Amniotic stem cell (primary cell): Measurements from ENCODE around the gene INPP5B.
"Not testable (repeated sequence)": the region's sequence is repeated elsewhere in the genome, so short reads cannot be mapped to it uniquely, and the experiment has no call there.

Experiments used
- DNase-seq: peaks from one replicate; lab custom pipeline; 2025; lab: John Stamatoyannopoulos, UW

The INPP5B gene

DNA sequence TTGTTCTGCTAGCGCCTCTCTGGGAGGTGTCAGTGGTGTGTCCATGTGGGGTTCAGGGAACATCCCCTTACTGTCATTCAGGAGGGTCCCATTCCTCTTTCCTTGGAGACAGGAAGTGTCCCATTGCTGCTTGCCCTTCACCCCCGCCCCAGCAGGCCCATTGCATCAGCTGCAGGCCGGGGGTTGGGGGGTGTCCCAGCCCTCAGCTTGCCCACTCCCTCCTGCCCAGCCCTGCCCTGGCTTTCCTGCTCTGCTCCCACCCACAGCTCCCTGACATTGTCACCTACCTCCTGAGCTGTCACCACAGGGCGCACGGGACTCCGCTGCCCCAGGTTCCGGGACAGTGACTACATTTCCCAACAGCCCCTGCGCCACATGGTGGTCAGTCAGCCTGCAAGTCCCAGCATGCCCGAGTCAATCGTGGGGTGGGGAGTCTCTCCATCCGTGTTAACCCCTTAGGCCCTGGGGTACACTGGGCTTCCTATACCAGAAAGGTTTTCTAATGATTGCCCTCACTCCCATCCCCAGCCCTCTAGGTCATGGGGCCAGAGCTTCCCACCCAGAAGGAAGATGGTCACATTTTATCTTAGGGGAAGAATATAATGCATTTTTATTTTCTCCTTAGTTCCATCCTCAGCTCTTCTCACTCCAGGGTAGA lies at the start of gene INPP5B:
TSS of gene INPP5B (minus strand) at position 351 of the 658 bp plus-strand sequence. CDS start 745 bp downstream, outside the sequence.
- DNase-seq: peak; percentile 80

DNA sequence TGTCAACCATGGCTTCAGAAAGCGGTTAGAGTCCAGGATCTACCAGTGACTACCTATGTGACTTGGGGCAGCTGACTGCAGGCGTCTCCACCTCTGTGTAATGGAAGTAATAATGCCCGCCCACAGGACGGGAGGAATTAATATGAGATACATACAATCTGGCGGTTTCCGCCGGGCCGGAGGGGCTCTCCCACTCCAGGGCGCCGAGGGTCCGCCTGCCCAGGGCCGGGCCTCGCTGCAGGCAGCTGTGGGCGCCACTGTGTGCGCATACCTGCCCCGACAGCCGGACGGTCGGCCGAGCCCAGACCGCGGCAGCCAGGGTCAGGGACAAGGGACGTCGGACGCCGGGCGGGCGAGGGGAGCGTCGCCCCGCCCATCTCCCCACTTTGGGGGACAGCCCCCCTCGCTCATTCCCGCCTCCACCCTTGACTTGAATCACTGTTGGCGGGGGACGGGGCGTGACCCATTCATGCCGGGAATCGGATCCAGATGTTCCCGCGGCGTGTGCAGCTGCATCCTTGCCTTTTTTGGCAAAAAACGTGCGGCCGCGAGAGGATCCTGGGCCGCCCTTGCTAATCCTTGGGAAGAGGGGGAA lies 49.0 kb upstream of the INPP5B start:
- DNase-seq: peak; percentile 60

DNA sequence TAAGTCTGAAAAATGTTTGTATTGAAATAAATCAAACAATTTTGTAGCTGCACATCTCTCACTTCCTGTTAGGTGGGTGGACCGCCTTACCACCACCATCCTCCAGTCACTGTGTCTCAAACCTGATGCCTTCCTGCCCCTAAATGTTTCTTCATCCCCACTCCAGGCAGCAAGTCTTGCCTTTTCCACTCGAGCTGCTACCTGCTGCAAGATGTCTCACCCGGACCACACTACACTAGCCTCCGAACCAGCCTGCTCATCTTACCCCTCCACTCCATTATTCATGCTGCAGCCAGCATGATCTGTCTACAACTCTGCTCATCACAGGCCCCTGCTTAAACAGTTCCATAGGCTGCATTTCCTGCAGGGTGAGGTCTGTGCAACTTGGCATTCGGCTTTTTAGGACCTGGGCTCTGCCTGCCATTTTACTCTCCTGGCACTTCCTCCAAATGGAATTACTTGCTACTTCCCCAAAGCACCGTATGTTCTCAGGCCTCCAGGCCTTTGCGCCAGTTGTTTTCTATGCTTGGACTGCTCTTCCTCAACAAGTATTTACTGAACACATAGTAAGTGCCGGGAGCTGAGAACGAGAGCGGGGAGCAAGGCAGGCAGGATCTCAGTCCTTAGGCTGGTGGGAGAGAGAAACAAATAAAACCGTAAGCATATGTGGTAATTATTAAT lies 48.2 kb upstream of the INPP5B start:
- DNase-seq: no peak

DNA sequence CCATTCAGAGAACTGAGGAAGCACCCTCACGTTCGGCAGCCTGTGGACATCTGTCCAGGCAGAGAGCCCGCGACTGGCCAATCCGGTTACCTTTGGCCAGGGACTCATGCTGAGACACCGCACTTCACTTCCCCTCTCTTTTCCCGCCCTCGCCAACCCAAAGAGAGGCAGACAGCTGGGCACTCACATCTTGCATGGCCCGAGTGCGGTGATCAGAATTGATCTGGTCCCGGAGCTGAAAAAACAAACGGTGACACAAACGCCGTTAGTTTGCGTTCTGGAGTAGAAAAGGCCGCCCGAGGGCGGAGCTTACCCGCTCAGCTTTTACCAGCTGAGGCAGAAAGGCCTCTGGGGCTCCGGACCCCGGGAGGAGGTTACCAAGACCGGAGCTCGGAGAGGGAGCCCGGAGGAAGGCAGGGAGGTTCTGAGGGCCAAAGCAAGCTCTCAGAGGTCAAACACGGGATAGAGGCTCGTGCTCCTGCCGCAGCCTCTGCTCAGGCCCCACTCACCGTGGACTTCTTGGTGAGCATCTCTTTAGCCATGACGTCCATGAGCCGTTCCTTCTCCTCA lies 42.6 kb upstream of the INPP5B start:
- DNase-seq: no peak

DNA sequence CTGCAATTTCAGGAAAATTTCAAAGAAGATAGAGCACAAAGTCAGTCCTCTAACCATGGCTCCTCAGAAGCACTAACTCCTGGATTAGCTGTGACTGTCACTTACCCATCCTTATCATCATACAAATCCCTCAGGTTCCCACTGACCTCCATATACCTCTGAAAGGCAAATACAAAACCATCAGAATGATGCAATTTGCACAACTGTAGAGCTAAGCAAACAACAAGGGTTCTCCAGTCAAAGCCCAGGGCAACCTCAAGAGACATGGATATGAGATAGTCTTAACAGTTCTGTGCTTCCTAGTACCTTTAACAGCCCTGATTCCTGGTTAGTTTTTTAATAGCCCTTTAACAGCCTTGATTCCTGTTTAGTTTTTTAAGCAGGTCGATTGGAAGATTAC lies 40.8 kb upstream of the INPP5B start:
- no peak for DNase-seq

DNA sequence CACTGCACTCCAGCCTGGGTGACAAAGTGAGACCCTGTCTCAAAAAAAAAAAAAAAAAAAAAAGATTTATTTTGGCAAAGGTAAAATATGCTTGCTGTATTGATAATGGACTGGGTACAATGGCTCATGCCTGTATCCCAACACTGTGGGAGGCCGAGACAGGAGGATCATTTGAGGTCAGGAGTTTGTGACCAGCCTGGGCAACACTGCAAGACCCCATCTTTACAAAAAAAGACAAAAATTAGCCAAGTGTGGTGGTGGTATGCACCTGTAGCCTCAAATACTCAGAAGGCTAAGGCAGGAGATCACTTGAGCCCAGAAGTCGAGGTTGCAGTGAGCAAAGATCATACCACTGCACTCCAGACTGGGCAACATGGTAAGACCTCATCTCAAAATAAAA lies 36.7 kb upstream of the INPP5B start:
- no peak for DNase-seq

DNA sequence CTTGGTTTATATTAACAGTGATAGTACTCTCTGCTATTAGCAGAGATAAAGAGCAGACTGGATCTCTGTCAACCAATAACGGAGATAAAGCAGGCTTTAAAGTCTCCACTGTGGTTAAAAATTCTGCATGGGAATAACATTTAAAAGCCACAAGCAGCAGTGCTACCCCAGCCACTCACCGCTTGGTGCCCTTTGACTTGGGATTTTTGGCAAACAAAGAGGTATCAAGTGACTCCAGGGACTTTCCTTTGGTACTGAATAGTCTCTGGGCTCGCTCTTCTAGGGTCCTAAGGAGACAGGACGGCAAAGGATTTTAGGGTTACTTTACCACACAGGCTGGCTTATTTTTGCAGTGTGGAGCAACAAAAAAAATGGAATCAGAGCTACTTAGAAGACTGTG lies 31.7 kb upstream of the INPP5B start:
- no peak for DNase-seq

DNA sequence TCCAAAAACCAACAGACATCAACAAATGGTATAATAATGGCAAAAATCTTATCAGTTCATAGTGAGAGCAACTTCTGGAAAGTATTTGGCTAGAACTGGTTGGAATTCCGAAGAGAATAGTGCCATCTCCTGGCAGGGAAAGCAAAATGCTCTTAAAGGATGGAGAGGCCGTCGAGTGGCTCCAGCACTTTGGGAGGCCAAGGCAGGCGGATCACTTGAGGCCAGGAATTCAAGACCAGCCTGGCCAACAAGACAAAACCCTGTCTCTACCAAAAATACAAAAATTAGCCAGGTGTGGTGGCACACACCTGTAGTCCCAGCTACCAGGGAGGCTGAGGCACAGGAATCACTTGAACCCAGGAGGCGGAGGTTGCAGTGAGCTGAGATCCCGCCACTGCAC lies 28.2 kb upstream of the INPP5B start:
- DNase-seq: peak; percentile 13

DNA sequence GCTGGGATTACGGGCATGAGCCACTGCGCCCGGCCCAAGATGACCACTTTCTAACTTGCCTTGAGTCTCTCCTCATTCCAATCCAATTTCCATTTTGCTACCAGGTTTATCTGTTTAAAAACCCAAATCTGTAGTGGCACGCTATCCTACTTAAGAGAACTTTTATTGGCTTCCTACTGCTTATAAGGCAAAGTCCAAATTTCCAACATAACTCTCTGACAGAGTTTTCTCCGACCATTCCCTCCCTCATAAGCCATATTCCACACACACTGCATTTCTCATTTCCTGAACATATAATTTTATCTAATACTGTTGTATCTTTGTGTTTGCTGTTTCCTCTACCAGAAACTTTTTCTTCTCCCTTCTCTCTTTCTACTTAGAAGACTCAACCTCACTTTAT lies 27.7 kb upstream of the INPP5B start:
- no peak for DNase-seq

DNA sequence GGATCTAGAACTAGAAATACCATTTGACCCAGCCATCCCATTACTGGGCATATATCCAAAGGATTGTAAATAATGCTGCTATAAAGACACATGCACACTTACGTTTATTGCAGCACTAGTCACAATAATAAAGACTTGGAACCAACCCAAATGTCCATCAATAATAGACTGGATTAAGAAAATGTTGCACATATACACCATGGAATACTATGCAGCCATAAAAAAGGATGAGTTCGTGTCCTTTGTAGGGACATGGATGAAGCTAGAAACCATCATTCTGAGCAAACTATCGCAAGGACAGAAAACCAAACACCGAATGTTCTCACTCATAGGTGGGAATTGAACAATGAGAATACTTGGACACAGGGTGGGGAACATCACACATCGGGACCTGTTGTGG lies 26.8 kb upstream of the INPP5B start:
- not testable (repeated sequence) for DNase-seq

DNA sequence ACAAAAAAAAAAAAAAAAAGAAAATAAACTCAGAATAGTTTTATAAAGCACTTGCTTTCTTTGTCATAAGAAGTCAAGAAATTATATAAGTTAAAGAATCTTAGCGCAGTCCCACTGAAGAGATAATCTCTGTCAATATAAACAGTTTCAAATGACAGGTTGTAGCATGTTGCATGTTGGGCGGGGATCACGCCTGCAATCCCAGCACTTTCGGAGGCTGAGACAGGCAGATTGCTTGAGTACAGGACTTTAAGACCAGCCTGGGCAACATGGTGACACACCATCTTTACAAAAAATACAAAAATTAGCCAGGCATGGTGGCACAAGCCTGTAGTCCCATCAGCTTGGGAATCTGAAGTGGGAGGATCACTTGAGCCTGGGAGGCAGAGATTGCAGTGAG lies 18.4 kb upstream of the INPP5B start:
- DNase-seq: no peak

DNA sequence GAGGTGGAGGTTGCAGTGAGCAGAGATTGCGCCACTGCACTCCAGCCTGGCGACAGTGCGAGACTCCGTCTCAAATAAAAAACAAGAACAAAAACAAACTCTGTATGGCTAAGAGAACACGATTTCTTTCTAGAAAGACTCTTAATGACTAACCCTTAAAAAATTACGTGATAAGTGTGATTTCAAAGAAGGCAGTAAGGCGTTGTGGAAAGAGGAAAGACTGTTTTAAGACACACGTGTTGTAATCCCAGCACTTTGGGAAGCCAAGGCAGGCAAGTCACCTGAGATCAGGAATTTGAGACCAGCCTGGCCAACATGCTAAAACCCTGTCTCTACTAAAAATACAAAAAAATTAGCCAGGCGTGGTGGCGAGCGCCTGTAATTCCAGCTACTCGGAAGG lies 17.3 kb upstream of the INPP5B start:
- not testable (repeated sequence) for DNase-seq

DNA sequence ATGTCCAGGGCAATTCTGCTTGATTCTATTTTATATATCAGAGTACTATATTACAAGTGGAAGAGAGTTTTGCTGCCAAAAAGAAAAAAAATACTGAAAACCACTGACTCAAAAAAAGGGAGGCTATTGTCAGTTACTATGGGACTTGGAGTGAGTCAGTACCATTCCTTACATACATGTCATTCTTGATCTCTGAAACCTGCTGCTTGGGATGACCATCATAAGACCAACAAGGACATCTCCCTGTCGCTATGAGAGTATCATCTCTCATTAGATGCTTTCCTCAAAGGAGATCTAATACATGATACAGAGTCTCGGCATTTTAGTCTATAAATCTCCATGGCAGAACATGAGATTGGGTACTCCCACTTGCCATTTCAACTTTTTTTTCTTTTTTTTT lies 11.8 kb upstream of the INPP5B start:
- DNase-seq: peak; percentile 43

DNA sequence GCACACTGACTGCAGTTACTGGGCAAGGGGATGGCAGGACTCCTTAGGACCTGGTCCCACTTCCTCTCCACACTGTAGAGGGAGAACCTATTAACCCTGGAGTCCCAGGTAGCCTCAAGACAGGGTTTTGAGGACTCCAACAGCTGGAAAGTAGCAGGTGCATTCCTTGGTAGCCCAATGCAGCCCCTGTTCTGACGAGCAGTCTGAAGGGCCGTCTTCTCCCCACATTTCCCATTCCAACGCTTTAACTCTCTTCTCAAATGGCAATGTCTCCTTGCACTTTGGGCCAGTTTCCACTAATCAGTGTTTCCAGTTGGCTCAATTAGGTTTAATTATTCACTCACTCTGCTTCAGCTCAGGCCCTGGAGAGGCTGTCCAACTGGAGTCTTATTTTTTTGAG lies 8.8 kb upstream of the INPP5B start:
- no peak for DNase-seq

DNA sequence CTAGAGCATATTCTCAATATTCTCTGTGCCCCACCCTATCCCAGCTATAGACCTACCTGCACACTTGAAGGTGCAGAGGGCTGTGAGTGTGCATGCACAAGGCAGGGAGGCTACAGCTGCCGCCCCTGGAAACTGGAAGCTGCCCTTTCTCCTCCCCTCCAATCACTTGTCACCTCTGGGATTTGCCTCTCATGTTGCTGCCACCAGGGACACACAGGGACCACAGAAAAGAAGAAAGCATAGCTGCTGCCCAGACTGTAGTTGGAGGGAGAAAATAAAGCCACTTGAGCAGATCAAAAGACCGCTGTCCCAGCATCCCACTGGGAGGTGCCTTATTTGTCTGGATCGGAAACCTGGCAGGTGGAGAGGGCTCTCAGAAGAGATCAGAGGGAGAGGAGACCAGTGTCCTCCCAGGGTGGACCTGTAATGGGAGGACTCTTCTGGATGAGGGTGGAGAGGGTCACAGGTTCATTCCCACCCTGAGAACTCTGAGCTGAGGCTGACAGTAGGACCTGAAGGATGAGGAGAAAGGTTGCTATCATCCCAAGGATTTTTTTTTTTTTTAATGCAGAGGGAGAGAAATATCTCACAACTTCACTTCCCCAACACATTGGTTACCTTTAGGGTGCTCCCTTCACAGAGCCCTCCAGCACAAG lies 7.6 kb upstream of the INPP5B start:
- no peak for DNase-seq

DNA sequence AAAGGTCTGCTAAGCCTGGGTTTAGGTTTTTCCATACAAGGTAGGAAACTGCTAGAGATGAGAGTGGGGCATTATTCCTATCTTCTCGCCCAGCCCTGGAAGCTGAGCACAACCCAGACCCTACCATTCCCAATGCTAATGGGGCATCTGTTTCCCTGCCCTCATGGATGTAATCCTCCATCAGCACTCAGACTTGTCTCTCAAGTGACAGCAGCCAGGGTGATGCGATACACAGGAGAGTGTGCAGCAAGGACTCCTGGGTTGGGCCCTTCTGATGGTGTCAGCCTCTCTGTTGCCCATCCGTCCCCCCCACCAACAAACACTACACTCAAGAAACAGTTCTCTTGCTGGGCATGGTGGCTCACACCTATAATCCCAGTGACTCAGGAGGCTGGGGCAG lies 5.9 kb upstream of the INPP5B start:
- DNase-seq: no peak

DNA sequence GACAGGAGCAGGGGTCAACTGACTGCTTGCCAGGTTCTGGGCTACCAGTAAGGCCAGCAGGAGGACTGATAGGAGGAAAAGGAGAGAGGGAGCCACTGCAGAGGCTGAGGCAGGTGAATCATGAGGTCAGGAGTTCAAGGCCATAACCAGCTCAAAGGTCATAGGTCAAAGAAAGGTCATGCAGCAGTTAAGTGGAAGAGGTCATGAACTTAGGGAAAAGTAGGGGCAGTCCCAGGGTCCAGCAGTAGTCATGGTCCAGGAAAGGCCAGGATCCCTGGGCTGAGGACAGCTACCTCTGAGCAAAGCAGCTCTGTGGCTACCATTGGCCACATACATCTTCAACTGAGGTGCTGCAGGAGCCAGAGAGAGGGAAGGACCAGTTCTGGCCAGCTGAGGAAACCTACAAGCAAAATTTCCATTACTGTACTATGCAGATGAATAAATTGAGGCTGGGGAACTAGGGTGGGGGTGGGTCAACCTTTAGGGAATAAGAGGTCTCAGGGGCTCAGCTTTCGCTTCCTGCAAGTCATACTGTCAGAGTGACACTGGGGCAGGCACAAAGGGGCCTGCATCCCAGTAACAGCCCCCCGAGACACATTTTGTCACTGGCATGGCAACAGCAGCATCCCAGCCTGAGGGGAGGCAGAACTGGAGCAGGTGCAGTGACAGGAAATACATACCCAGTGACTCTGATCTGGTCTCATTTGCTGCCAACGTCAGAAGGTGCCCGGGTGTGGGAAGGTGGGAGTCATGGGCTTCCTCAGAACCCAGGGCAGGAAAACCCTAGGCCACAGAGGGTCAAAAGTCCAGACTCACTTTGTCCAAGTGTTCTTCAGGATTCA lies 5.2 kb upstream of the INPP5B start:
- DNase-seq: no peak

DNA sequence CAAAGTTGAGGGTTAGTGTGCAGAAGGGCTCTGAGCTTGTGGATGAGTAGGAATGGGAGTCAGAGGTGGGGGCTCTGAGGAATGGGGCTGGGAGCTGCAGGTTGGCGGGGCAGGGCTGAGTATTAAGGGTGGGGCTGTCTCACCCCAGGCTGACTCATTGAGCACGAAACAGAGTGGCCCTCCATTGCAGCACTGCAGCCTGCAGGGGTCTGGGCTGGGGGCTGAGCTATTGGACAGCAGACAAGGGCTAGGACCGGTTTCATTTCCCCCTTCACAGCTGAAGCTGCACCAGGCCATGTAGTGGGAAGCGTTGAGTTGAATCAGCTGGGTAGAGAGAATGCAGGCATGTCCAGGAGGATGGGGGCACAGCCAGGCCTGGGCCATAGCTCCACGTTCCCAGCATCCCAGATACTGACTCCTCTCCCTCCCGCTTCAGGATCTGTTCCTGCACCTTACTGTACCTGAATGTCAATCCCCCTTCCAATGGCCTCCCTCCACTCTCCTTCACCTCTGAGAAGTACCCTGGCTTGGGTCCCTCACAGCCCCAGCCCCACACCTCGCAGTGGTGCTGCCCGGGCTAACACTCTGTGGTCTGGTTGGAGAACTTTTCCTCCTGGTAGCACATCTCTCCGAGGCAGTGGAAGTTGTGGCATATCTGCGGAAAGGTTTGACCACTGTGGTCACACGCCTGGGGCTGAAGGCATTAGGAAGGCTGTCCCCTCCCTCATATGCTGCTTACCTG lies 4.4 kb upstream of the INPP5B start:
- no peak for DNase-seq

DNA sequence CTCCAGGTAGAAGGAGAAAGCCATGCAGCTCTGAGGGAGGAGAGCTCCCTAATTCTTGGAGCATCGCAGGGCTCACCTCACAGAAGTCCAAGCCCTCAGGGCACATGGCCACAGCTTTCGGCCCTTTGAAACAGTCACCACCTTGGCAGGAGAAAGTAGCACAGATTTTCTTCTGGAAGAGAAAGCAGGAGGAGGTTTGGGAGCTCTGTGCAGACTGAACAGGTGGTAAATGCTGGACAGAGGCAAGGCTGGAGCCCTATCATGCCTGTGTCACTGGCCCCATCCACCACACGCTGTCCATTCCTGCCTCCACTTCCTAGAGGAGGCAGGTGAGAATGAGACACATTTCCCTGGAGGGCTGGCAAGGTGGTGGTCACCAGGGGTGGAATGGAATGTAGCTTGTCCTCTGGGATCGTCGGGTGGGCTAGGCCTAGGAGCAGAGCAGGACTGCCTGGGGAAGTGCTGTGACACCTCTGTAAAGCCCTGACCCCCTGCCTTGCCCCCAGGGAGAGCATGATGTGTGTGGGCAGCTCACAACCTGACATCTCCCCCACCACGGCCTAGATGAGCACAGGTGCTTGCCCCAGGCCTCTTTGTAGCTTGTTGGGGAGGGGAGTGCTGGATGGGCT lies 2.8 kb upstream of the INPP5B start:
- no peak for DNase-seq

DNA sequence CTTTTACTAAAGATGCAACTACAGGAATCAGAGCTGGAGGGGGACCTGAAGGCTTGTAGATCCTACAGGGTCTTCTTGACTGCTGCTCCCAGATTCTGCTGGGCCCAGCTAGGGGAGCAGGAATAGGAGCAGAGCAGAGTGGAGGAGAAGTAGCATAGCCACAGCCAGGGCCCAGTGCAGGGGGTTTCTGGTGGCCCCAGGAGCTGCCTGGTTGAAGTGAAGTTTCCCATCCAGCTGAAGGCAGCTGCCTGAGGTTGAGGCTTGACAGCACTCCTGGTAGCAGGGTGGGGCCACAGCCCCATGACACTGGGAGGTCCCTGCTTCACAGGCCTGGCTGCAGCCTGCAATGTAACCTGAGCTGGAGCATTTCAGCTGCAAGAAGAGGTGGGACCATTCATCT lies 2.0 kb upstream of the INPP5B start:
- DNase-seq: no peak

DNA sequence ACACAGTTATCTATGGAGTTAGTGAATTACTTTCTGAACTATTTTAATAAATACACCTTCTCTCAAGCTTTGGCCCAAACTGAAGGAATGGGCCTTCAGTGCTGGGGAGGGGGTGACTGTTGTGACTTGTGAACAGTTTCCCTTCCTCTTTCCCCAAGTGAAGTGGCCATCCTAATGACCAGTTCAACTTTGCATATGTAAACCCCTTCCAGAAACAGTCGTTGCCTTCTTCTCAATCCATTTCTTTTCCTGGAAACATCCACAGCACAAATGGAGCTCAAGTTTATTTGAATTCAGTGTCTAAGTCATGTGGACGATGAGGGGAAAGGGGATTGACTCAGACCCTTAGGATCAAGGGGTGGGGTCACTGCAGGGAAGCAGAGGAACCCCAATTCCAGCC lies 1.3 kb upstream of the INPP5B start:
- no peak for DNase-seq
